K562 (cell line): ENCODE results near the gene POR. TPM values are rescaled to one million over a fixed set of nuclear protein-coding genes. Genes with fewer than 3 reads are reported as not detected.

Experiments used
- DLX4 ChIP-seq: fragments of 250-450 bp; sonication (Bioruptor Pico); IDR thresholded peaks from 2 replicates; pipeline ENCODE4 v1.6.1; 2021; ENCODE audit warnings: mild to moderate bottlenecking
- FOXK1 ChIP-seq: sonication (generic); formaldehyde crosslinking; IDR thresholded peaks from 2 replicates; pipeline ENCODE4 v1.8.0; 2022; ENCODE audit warnings: missing genetic modification reagents, mild to moderate bottlenecking, borderline replicate concordance
- GTF2E2 ChIP-seq: fragments of 200-800 bp; sonication (Bioruptor generic); IDR thresholded peaks from 2 replicates; pipeline ENCODE4 v1.6.1; 2016; ENCODE audit warnings: missing genetic modification characterization, missing compliant biosample characterization
- MYBL2 ChIP-seq, 2 experiments: fragments of 450-650 bp in 1 of 2; sonication (generic) in 1 of 2; formaldehyde crosslinking in 1 of 2; IDR thresholded peaks; 2 replicates each; pipeline versions ENCODE4 v1.6.1 to v1.8.1; 2017 to 2022; ENCODE audit warnings: borderline replicate concordance in 1 of 2, inconsistent platforms in 1 of 2, low read depth in 1 of 2, mild to moderate bottlenecking in 1 of 2, missing genetic modification reagents in 1 of 2, moderate library complexity in 1 of 2
- PBX2 ChIP-seq, 2 experiments: IDR thresholded peaks in 1 of 2; conservative IDR thresholded peaks in 1 of 2; 2 replicates each; pipeline ENCODE4 v1.6.1; 2016; ENCODE audit warnings: low read depth in 2 of 2, mild to moderate bottlenecking in 1 of 2, missing compliant biosample characterization in 1 of 2, missing genetic modification characterization in 1 of 2, moderate library complexity in 1 of 2
- PRDM10 ChIP-seq: fragments of 450-650 bp; IDR thresholded peaks from 2 replicates; pipeline ENCODE4 v1.6.1; 2018; ENCODE audit not compliant: partially characterized antibody
- PREB ChIP-seq: sonication (generic); formaldehyde crosslinking; IDR thresholded peaks from 2 replicates; pipeline ENCODE4 v1.8.1; 2023; ENCODE audit warnings: mild to moderate bottlenecking, missing genetic modification reagents
- RBFOX2 ChIP-seq: fragments of 200-400 bp; formaldehyde crosslinking; IDR thresholded peaks from 2 replicates; pipeline ENCODE4 v1.6.1; 2017; ENCODE audit warnings: low read depth, mild to moderate bottlenecking, low read length, moderate library complexity
- SIRT6 ChIP-seq: IDR thresholded peaks from one replicate; pipeline ENCODE4 v1.6.1; 2012; ENCODE audit warnings: low read depth, mild to moderate bottlenecking, control low read depth, inconsistent platforms, low read length, moderate library complexity
- TCF7L2 ChIP-seq: fragments of 150-350 bp; IDR thresholded peaks from 2 replicates; pipeline ENCODE4 v1.6.1; 2016; ENCODE audit warnings: low read depth, mild to moderate bottlenecking, low read length, moderate library complexity
- TEAD2 ChIP-seq: fragments of 450-650 bp; IDR thresholded peaks from 2 replicates; pipeline ENCODE4 v1.6.1; 2016; ENCODE audit warnings: missing genetic modification characterization, control low read depth, missing compliant biosample characterization
- ZNF175 ChIP-seq: fragments of 200-800 bp; sonication (Bioruptor generic); IDR thresholded peaks from 2 replicates; pipeline ENCODE4 v1.6.1; 2016; ENCODE audit warnings: low read depth, mild to moderate bottlenecking, missing genetic modification characterization, missing compliant biosample characterization
- ZNF384 ChIP-seq: IDR thresholded peaks from 2 replicates; pipeline ENCODE4 v1.6.1; 2012; ENCODE audit warnings: low read depth, low read length, improper control_type of control experiment
- ZNF395 ChIP-seq: fragments of 200-800 bp; sonication (Bioruptor generic); IDR thresholded peaks from 2 replicates; pipeline ENCODE4 v1.6.1; 2017; ENCODE audit warnings: missing genetic modification characterization, missing compliant biosample characterization
- ZNF780A ChIP-seq: fragments of 250-450 bp; sonication (Bioruptor Pico); IDR thresholded peaks from 2 replicates; pipeline ENCODE4 v1.5.0; 2021; ENCODE audit warnings: mild to moderate bottlenecking
- polyA plus RNA-seq, 8 experiments: library from polyadenylated mRNA; depleted of rRNA in 4 of 8; stranded (reverse) in 5 of 8; unstranded in 3 of 8; fragments of >200 nt; fragmentation: Nextera tagmentation in 2 of 8; fragmentation: Illumina TruSeq in 1 of 8; extraction: Ambion mirVana in 2 of 8; extraction: Trizol in 1 of 8; gene quantifications; 2 replicates each; pipeline versions ENCODE4 v1.2.1 to v1.2.3, GENCODE V29; 2011 to 2014; ENCODE audit warnings: inconsistent platforms in 1 of 8, missing spikeins in 1 of 8
- total RNA-seq, 7 experiments: library from RNA; depleted of rRNA in 6 of 7; stranded (reverse); fragments of >200 nt in 6 of 7; fragmentation: Illumina TruSeq in 2 of 7; extraction: Trizol in 2 of 7; gene quantifications; 2 replicates each; pipeline versions ENCODE4 v1.2.1 to v1.2.3, GENCODE V29; 2011 to 2021; ENCODE audit warnings: low replicate concordance in 1 of 7

Gene POR
- total and polyA plus RNA-seq, 9 of the 15 experiments (the other 6 are each of a cell fraction or from before 2014, with no cell fraction given) = 4.7 to 142 (median 40.8) TPM

- TF ChIP-seq ZNF395 (CRISPR knock-in tag) (no peak), ZNF175 (CRISPR knock-in tag) (no peak), ZNF780A (CRISPR knock-in tag) (no peak), ZNF384 (peak; percentile 69), PREB (CRISPR knock-in tag) (no peak), GTF2E2 (tag) (no peak), TCF7L2 (no peak), PRDM10 (peak; percentile 51), DLX4 (CRISPR knock-in tag) (no peak), SIRT6 (no peak), MYBL2 (IDR thresholded peaks at IDR 0.05; ENCODE audit: low read depth) (no peak), MYBL2 (CRISPR knock-in tag; IDR thresholded peaks at IDR 0.05; ENCODE audit: borderline replicate concordance) (no peak), PBX2 (CRISPR knock-in tag; IDR thresholded peaks at IDR 0.05; ENCODE audit: low read depth) (no peak), PBX2 (tag; conservative IDR thresholded peaks at IDR 0.05; ENCODE audit: low read depth) (peak; percentile 88), RBFOX2 (no peak), TEAD2 (tag) (no peak), FOXK1 (CRISPR knock-in tag) (no peak)
Measured at GRCh38 chr7:75872073-75872782, 42.7 kb upstream of the POR start (continued).
